CD14-positive monocyte (primary cell): ENCODE measurements around the gene SPCS2. TPM values are rescaled to one million over a fixed set of nuclear protein-coding genes. Genes with fewer than 3 reads are reported as not detected.

Experiments
- DNase-seq, 3 donors: peaks; one replicate each; pipeline ENCODE4 v3.0.0-alpha.2; 2011 to 2022
- H2AFZ ChIP-seq: 2 replicates; pipeline ENCODE4 v1.6.0; 2012; ENCODE audit warnings: mild to moderate bottlenecking, low read depth, low read length, inconsistent platforms; ENCODE audit not compliant: insufficient read depth, poor library complexity, severe bottlenecking
- H3K27ac ChIP-seq, 2 donors: 1 replicate in 1 of 2; 2 replicates in 1 of 2; pipeline ENCODE4 v1.5.1; 2012 to 2013; ENCODE audit warnings: low read length in 2 of 2, control low read depth in 1 of 2, inconsistent platforms in 1 of 2, low read depth in 1 of 2, mild to moderate bottlenecking in 1 of 2
- H3K27me3 ChIP-seq, 2 donors: one replicate each; pipeline versions ENCODE4 v1.6.0 to v1.6.1; 2011 to 2013; ENCODE audit warnings: low read length in 2 of 2; ENCODE audit not compliant: control insufficient read depth in 2 of 2, insufficient read depth in 2 of 2
- H3K36me3 ChIP-seq, 2 donors: replicated peaks in 1 of 2; 1 replicate in 1 of 2; 2 replicates in 1 of 2; pipeline versions ENCODE4 v1.5.1 to v1.6.1; 2012 to 2013; ENCODE audit warnings: low read length in 2 of 2, control low read depth in 1 of 2, inconsistent platforms in 1 of 2, mild to moderate bottlenecking in 1 of 2; ENCODE audit not compliant: insufficient read depth in 2 of 2, control insufficient read depth in 1 of 2
- H3K4me1 ChIP-seq, 2 donors: 1 replicate in 1 of 2; 2 replicates in 1 of 2; pipeline versions ENCODE4 v1.5.1 to v1.6.1; 2012 to 2013; ENCODE audit warnings: low read length in 2 of 2, control low read depth in 1 of 2, inconsistent platforms in 1 of 2, mild to moderate bottlenecking in 1 of 2, moderate library complexity in 1 of 2; ENCODE audit not compliant: insufficient read depth in 2 of 2, control insufficient read depth in 1 of 2
- H3K4me2 ChIP-seq: replicated peaks from 2 replicates; pipeline ENCODE3; 2012; ENCODE audit warnings: low read length, moderate library complexity, mild to moderate bottlenecking; ENCODE audit not compliant: poor library complexity, severe bottlenecking; ENCODE audit errors: extremely low read depth
- H3K4me3 ChIP-seq, 3 experiments: fragments of 200-600 bp in 1 of 3; sonication (generic) in 1 of 3; replicated peaks in 1 of 3; 1 replicate in 2 of 3; 2 replicates in 1 of 3; pipeline ENCODE4 v1.5.1; 2011 to 2013; ENCODE audit warnings: low read length in 3 of 3, mild to moderate bottlenecking in 3 of 3, control low read depth in 2 of 3, low read depth in 2 of 3, inconsistent platforms in 1 of 3, moderate library complexity in 1 of 3
- H3K79me2 ChIP-seq: 2 replicates; pipeline ENCODE4 v1.6.0; 2012; ENCODE audit warnings: mild to moderate bottlenecking, control low read depth, inconsistent platforms, low read length, moderate library complexity; ENCODE audit not compliant: insufficient read depth
- H3K9ac ChIP-seq: 2 replicates; pipeline ENCODE4 v1.6.0; 2017; ENCODE audit warnings: low read length, mild to moderate bottlenecking; ENCODE audit not compliant: insufficient read depth, poor library complexity, severe bottlenecking
- H3K9me3 ChIP-seq, 2 donors: replicated peaks in 1 of 2; 1 replicate in 1 of 2; 2 replicates in 1 of 2; pipeline versions ENCODE4 v1.5.1 to v1.6.1; 2012 to 2013; ENCODE audit warnings: low read length in 2 of 2, control low read depth in 1 of 2; ENCODE audit not compliant: control insufficient read depth in 1 of 2, insufficient read depth in 1 of 2
- H4K20me1 ChIP-seq: 2 replicates; pipeline ENCODE4 v1.6.0; 2012; ENCODE audit warnings: mild to moderate bottlenecking, low read length, control low read depth, moderate library complexity; ENCODE audit not compliant: insufficient read depth
- H3K27ac Mint-ChIP-seq, 7 donors: one replicate each; pipeline ENCODE4 v1.8.0; 2020; ENCODE audit warnings: mild to moderate bottlenecking in 7 of 7, mixed read lengths in 7 of 7, moderate library complexity in 6 of 7, inconsistent platforms in 2 of 7
- H3K27me3 Mint-ChIP-seq, 3 donors: one replicate each; pipeline ENCODE4 v1.8.0; 2021 to 2022; ENCODE audit warnings: low read depth in 3 of 3, mild to moderate bottlenecking in 3 of 3, mixed read lengths in 3 of 3, moderate library complexity in 3 of 3, inconsistent platforms in 1 of 3
- H3K36me3 Mint-ChIP-seq, 2 donors: one replicate each; pipeline ENCODE4 v1.8.0; 2020; ENCODE audit warnings: mixed read lengths in 2 of 2, inconsistent platforms in 1 of 2, mild to moderate bottlenecking in 1 of 2
- H3K4me1 Mint-ChIP-seq: one replicate; pipeline ENCODE4 v1.8.0; 2020; ENCODE audit warnings: mild to moderate bottlenecking, mixed read lengths
- H3K4me3 Mint-ChIP-seq, 2 donors: one replicate each; pipeline ENCODE4 v1.8.0; 2020; ENCODE audit warnings: mild to moderate bottlenecking in 2 of 2, mixed read lengths in 2 of 2, moderate library complexity in 1 of 2
- H3K9me3 Mint-ChIP-seq, 7 donors: one replicate each; pipeline ENCODE4 v1.8.0; 2020 to 2022; ENCODE audit warnings: mixed read lengths in 7 of 7, mild to moderate bottlenecking in 6 of 7, moderate library complexity in 6 of 7, inconsistent platforms in 2 of 7
- WGBS: methylation state at CpG from one replicate; pipeline ENCODE4 v1.1.5; 2013; ENCODE audit warnings: missing lambda C conversion rate; ENCODE audit not compliant: insufficient coverage; 5-methylcytosine and 5-hydroxymethylcytosine counted together
- intact Hi-C, 2 donors: fragments of 100-400 bp; cut with micrococcal nuclease; formaldehyde crosslinking; loops; one replicate each; pipeline versions ENCODE4 v1.15.0 to v1.15.1; 2023
- polyA plus RNA-seq, 3 donors: library from polyadenylated mRNA; depleted of rRNA in 1 of 3; unstranded in 2 of 3; stranded (reverse) in 1 of 3; fragments of 300-500 nt in 2 of 3; fragments of >200 nt in 1 of 3; fragmentation: Illumina TruSeq in 2 of 3; gene quantifications; 1 replicate in 2 of 3; 2 replicates in 1 of 3; pipeline ENCODE4 v1.2.3, GENCODE V29; 2012 to 2021
- TF ChIP-seq, protein P1 (sequence below): fragments of 200-600 bp; IDR thresholded peaks from one replicate; pipeline ENCODE4 v1.8.0; 2022; ENCODE audit warnings: antibody characterized with exemption, mild to moderate bottlenecking

The SPCS2 gene
- polyA plus RNA-seq, 3 donors: 12.4 to 185 (median 150) TPM

- Mint-ChIP-seq H3K36me3 (peaks cover 19 to 39% of the 10 kb centered on the region in 2 donors), H3K9me3 (no peaks in the 10 kb centered on the region), H3K4me3 (no peak overlapping the region), H3K27ac (no peak overlapping the region), H3K27me3 (peaks cover 0 to 3% (median 0%) of the 10 kb centered on the region in 3 donors), H3K4me1 (peaks cover 45% of the 10 kb centered on the region)
- Histone ChIP-seq H4K20me1 (peaks cover 62% of the 10 kb centered on the region), H3K4me2 (no peak overlapping the region), H3K27ac (no peak overlapping the region), H3K4me1 (peaks cover 16 to 21% of the 10 kb centered on the region in 2 donors), H3K4me3 (no peak overlapping the region), H3K36me3 (peaks cover 15 to 49% of the 10 kb centered on the region in 2 donors), H3K79me2 (peaks cover 95% of the 10 kb centered on the region), H3K9me3 (no peaks in the 10 kb centered on the region), H3K9ac (no peak overlapping the region), H3K27me3 (no peaks in the 10 kb centered on the region), H2AFZ (no peak overlapping the region)
- intact Hi-C loops: loop anchor here in 1 of 2 donors (5.0 kb wide), 1 partner anchor 34 kb away; the partner anchor contains the start of gene NEU3
- TF ChIP-seq, protein P1, sequence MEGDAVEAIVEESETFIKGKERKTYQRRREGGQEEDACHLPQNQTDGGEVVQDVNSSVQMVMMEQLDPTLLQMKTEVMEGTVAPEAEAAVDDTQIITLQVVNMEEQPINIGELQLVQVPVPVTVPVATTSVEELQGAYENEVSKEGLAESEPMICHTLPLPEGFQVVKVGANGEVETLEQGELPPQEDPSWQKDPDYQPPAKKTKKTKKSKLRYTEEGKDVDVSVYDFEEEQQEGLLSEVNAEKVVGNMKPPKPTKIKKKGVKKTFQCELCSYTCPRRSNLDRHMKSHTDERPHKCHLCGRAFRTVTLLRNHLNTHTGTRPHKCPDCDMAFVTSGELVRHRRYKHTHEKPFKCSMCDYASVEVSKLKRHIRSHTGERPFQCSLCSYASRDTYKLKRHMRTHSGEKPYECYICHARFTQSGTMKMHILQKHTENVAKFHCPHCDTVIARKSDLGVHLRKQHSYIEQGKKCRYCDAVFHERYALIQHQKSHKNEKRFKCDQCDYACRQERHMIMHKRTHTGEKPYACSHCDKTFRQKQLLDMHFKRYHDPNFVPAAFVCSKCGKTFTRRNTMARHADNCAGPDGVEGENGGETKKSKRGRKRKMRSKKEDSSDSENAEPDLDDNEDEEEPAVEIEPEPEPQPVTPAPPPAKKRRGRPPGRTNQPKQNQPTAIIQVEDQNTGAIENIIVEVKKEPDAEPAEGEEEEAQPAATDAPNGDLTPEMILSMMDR: no peak
- WGBS: no CpG with 5 or more reads among the region's 5 CpGs
- no peak for DNase-seq
These were observed 4.4 kb downstream of the SPCS2 start for GRCh38 chr11:74953451-74953850.

DNA sequence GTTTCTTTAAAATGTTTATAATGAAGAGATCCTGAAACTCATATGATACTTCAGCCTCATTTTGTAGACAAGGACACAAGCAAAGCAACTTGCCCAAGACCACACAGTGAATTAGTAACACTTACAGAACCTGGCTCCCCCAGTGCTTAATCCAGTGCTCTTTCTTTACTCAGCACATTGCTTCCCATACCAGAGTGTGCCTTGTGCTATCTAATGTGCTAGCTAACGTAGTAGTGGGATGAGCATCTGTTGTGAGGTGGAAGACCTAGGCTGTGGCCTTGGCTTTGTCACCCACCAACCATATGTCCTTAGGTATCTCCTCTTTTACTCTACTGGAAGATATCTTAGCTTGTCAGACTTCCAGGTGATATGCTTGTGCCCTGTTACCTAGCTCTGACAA lies 5.1 kb downstream of the SPCS2 start:
- H4K20me1 ChIP-seq: peaks cover 69% of the 10 kb centered on the region
- H2AFZ ChIP-seq: no peak overlapping the region
- H3K27me3 Mint-ChIP-seq: no peaks in the 10 kb centered on the region
- no peak for DNase-seq
- H3K4me1 Mint-ChIP-seq: peaks cover 45% of the 10 kb centered on the region
- peaks cover 98% of the 10 kb centered on the region for H3K79me2 ChIP-seq
- no CpG with 5 or more reads among the region's 1 CpG for WGBS
- TF ChIP-seq, protein P1: no peak
- no peak overlapping the region for H3K27ac ChIP-seq
- no peaks in the 10 kb centered on the region for H3K27me3 ChIP-seq
- H3K9ac ChIP-seq: no peak overlapping the region
- H3K4me3 ChIP-seq: no peak overlapping the region
- H3K4me1 ChIP-seq: peaks cover 13 to 17% of the 10 kb centered on the region in 2 donors
- H3K4me3 Mint-ChIP-seq: no peak overlapping the region
- H3K4me2 ChIP-seq: no peak overlapping the region
- H3K36me3 ChIP-seq: peaks cover 17 to 56% of the 10 kb centered on the region in 2 donors
- H3K9me3 ChIP-seq: no peaks in the 10 kb centered on the region
- intact Hi-C loops: loop anchor here in 1 of 2 donors (5.0 kb wide), 1 partner anchor 33 kb away; the partner anchor contains the start of gene NEU3
- peak overlapping the region in 1 of 7 donors; percentile 52 for H3K27ac Mint-ChIP-seq
- H3K36me3 Mint-ChIP-seq: peaks cover 26 to 46% of the 10 kb centered on the region in 2 donors
- no peaks in the 10 kb centered on the region for H3K9me3 Mint-ChIP-seq
